Measurements from ENCODE around the gene PFKM.
A peak's percentile ranks its signal among the peaks of the same experiment; 100 is the strongest.

The PFKM gene

GRCh38 chr12:48160046-48160445 lies 40.9 kb downstream of the PFKM start:
- DNase-seq = no peak

GRCh38 chr12:48160807-48161206 lies 41.6 kb downstream of the PFKM start:
- no peak for DNase-seq

GRCh38 chr12:48163150-48163747 lies 44.1 kb downstream of the PFKM start:
- no peak for DNase-seq

GRCh38 chr12:48164451-48164850 lies 45.3 kb downstream of the PFKM start:
- DNase-seq = no peak

- peak in 1 of 2 experiments; percentile 35 for DNase-seq
Observed at GRCh38 chr12:48165089-48165981, 46.2 kb downstream of the PFKM start.

GRCh38 chr12:48169011-48169410 lies 49.8 kb downstream of the PFKM start:
- DNase-seq = no peak

- DNase-seq = no peak
Observed at GRCh38 chr12:48175613-48176416, 56.7 kb downstream of the PFKM start.

- no peak for DNase-seq
Observed at GRCh38 chr12:48176417-48176751, 57.2 kb downstream of the PFKM start.

- no peak for DNase-seq
Observed at GRCh38 chr12:48177982-48178381, 58.8 kb downstream of the PFKM start.

GRCh38 chr12:48179466-48179865 lies 60.3 kb downstream of the PFKM start:
- DNase-seq = no peak

GRCh38 chr12:48180424-48180823 lies 61.3 kb downstream of the PFKM start:
- no peak for DNase-seq

- DNase-seq = no peak
Observed at GRCh38 chr12:48180857-48181495, 61.8 kb downstream of the PFKM start.

GRCh38 chr12:48182631-48183030 lies 63.5 kb downstream of the PFKM start:
- no peak for DNase-seq

GRCh38 chr12:48183091-48183875 lies 64.1 kb downstream of the PFKM start, which contains the start of gene CCDC184:
Gene CCDC184 (plus strand): TSS chr12:48183644. CDS start chr12:48184123, 479 bp downstream.
- peak; percentile 58 to 61 for DNase-seq

- DNase-seq = peak in 1 of 2 experiments; percentile 14
Observed at GRCh38 chr12:48183876-48184548, 64.8 kb downstream of the PFKM start.

- no peak for DNase-seq
Observed at GRCh38 chr12:48184549-48184922, 65.4 kb downstream of the PFKM start.

GRCh38 chr12:48185181-48185919 lies 66.2 kb downstream of the PFKM start:
- no peak for DNase-seq

- DNase-seq = no peak
Observed at GRCh38 chr12:48187916-48188695, 68.9 kb downstream of the PFKM start.

- DNase-seq = peak; percentile 57 to 72
Observed at GRCh38 chr12:48189331-48190125, 70.4 kb downstream of the PFKM start.

All from activated CD4-positive, alpha-beta T cell treated with anti-CD3 and anti-CD28 coated beads, Interleukin-2, amount 50 U/mL, for 4 hours (primary cell).